ENCODE data around the gene ARMC7. TPM values are rescaled to one million over a fixed set of nuclear protein-coding genes. Genes with fewer than 3 reads are reported as not detected.

Gene ARMC7
- total and polyA plus RNA-seq, 2 of the 13 experiments (the other 11 are each of a cell fraction or from before 2014, with no cell fraction given), result 3.9 to 4.2 TPM

GRCh38 chr17:75077496-75078283 is 32.1 kb upstream of the ARMC7 start (continued):
- TF ChIP-seq FOSL1 (CRISPR knock-in tag; IDR thresholded peaks at IDR 0.05; ENCODE audit: borderline replicate concordance) (0 out of 2 replicates have a peak, but pooled peaks have one; percentile 27), ZNF10 (CRISPR knock-in tag; IDR thresholded peaks at IDR 0.05; ENCODE audit: borderline replicate concordance, low read depth) (no peak), FOXJ3 (CRISPR knock-in tag; IDR thresholded peaks at IDR 0.05; ENCODE audit: borderline replicate concordance) (no peak), ZNF451 (CRISPR knock-in tag; IDR thresholded peaks at IDR 0.05) (0 out of 2 replicates have a peak, but pooled peaks have one; percentile 43), ZNF609 (CRISPR knock-in tag; IDR thresholded peaks at IDR 0.05; ENCODE audit: borderline replicate concordance) (no peak), NFRKB (IDR thresholded peaks at IDR 0.05) (no peak), CENPBD1 (CRISPR knock-in tag; IDR thresholded peaks at IDR 0.05; ENCODE audit: borderline replicate concordance, low read depth) (no peak), REL (CRISPR knock-in tag; conservative IDR thresholded peaks at IDR 0.05) (no peak), ZNF782 (CRISPR knock-in tag; IDR thresholded peaks at IDR 0.05; ENCODE audit: borderline replicate concordance) (0 out of 2 replicates have a peak, but pooled peaks have one; percentile 17), MED8 (CRISPR knock-in tag; IDR thresholded peaks at IDR 0.05; ENCODE audit: insufficient replicate concordance) (no peak), ZNF777 (CRISPR knock-in tag; IDR thresholded peaks at IDR 0.05) (no peak), ATF3 (CRISPR knock-in tag; IDR thresholded peaks at IDR 0.05) (no peak; the same call in 1 of the 2 replicates), CTCF (CRISPR knock-in tag; IDR thresholded peaks at IDR 0.05) (peak; percentile 28; the same call in 1 of the 2 replicates), KLF11 (CRISPR knock-in tag; IDR thresholded peaks at IDR 0.05) (no peak), ZFP82 (CRISPR knock-in tag; IDR thresholded peaks at IDR 0.05; ENCODE audit: borderline replicate concordance) (no peak), ZBTB10 (CRISPR knock-in tag; IDR thresholded peaks at IDR 0.05; ENCODE audit: borderline replicate concordance) (peak; percentile 7; the same call in 1 of the 2 replicates), MAZ (IDR thresholded peaks at IDR 0.05; ENCODE audit: borderline replicate concordance, low read depth, low read length) (no peak), MAZ (CRISPR knock-in tag; IDR thresholded peaks at IDR 0.05; ENCODE audit: low read depth) (no peak)
